ENCODE data around the gene GREB1L.

Gene GREB1L

DNA sequence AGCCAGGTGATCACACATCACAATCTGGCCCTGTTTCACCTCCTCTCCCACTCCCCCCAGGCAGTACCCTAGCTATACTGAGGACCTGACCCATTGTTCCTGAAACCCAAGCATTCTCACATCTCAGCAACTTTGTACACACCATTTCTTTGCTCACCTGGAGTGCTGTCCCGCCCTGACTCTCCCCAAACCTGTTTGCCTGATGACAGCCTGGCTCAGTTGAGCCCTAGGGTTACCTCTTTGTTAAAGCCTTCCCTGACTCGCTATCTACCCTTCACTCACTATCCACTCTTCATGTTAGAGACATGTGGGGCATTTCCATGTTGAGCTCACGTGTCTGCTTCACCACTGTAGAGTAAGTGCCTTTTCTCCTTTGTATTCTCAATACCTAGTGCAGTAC, 49.1 kb downstream of the GREB1L start:
- Histone ChIP-seq H3K4me3 (ENCODE audit: low read depth, low read length, poor library complexity, severe bottlenecking) (no peak overlapping the region), H4K20me1 (ENCODE audit: insufficient read depth, low read length) (no peaks in the 10 kb centered on the region), H2AFZ (ENCODE audit: low read length) (no peak overlapping the region), H3F3A (ENCODE audit: insufficient read depth, low read length) (no peaks in the 10 kb centered on the region), H3K27ac (ENCODE audit: low read depth, low read length, poor library complexity, severe bottlenecking) (no peak overlapping the region), H3K4me1 (ENCODE audit: insufficient read depth, low read length, severe bottlenecking) (no peaks in the 10 kb centered on the region), H3K9me2 (ENCODE audit: low read depth, low read length) (no peaks in the 10 kb centered on the region), H3K4me2 (ENCODE audit: low read length) (no peak overlapping the region), H3K36me3 (ENCODE audit: insufficient read depth, low read length) (no peaks in the 10 kb centered on the region), H3K9me3 (ENCODE audit: low read length) (no peaks in the 10 kb centered on the region), H3K79me2 (ENCODE audit: insufficient read depth, low read length) (no peaks in the 10 kb centered on the region), H3K9ac (ENCODE audit: low read length) (no peak overlapping the region), H3K27me3 (ENCODE audit: insufficient read depth, low read length) (no peaks in the 10 kb centered on the region)
- TF ChIP-seq EZH2 (IDR thresholded peaks at IDR 0.05; ENCODE audit: borderline replicate concordance, low read length): no peak
- TF ChIP-seq, protein P1, sequence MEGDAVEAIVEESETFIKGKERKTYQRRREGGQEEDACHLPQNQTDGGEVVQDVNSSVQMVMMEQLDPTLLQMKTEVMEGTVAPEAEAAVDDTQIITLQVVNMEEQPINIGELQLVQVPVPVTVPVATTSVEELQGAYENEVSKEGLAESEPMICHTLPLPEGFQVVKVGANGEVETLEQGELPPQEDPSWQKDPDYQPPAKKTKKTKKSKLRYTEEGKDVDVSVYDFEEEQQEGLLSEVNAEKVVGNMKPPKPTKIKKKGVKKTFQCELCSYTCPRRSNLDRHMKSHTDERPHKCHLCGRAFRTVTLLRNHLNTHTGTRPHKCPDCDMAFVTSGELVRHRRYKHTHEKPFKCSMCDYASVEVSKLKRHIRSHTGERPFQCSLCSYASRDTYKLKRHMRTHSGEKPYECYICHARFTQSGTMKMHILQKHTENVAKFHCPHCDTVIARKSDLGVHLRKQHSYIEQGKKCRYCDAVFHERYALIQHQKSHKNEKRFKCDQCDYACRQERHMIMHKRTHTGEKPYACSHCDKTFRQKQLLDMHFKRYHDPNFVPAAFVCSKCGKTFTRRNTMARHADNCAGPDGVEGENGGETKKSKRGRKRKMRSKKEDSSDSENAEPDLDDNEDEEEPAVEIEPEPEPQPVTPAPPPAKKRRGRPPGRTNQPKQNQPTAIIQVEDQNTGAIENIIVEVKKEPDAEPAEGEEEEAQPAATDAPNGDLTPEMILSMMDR (IDR thresholded peaks at IDR 0.05; ENCODE audit: low read length): no peak

DNA sequence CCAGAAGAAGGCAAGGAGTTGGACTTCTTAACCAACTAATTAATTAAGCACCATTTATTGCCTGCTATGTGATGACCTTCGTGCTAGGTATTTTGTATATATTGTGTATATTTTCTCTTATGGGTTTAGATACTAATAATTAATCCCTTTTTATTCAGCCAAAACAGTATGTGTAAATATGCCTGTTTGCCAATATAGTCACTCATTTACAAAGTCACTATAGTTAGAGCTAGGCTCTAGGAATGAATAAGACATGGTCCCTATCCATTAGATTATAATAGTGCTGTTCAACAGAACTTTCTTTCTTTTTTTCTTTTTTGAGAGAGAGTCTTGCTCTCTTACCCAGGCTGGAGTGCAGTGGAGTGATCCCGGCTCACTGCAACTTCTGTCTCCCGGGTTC, 51.4 kb downstream of the GREB1L start:
- Histone ChIP-seq H3K4me3 (ENCODE audit: low read depth, low read length, poor library complexity, severe bottlenecking) (no peak overlapping the region), H3K4me1 (ENCODE audit: insufficient read depth, low read length, severe bottlenecking) (no peaks in the 10 kb centered on the region), H2AFZ (ENCODE audit: low read length) (no peak overlapping the region), H3K27me3 (ENCODE audit: insufficient read depth, low read length) (no peaks in the 10 kb centered on the region), H3K9me2 (ENCODE audit: low read depth, low read length) (no peaks in the 10 kb centered on the region), H3K4me2 (ENCODE audit: low read length) (no peak overlapping the region), H3K9me3 (ENCODE audit: low read length) (no peaks in the 10 kb centered on the region), H3K79me2 (ENCODE audit: insufficient read depth, low read length) (no peaks in the 10 kb centered on the region), H3F3A (ENCODE audit: insufficient read depth, low read length) (no peaks in the 10 kb centered on the region), H3K36me3 (ENCODE audit: insufficient read depth, low read length) (no peaks in the 10 kb centered on the region), H3K27ac (ENCODE audit: low read depth, low read length, poor library complexity, severe bottlenecking) (no peak overlapping the region), H4K20me1 (ENCODE audit: insufficient read depth, low read length) (no peaks in the 10 kb centered on the region), H3K9ac (ENCODE audit: low read length) (no peak overlapping the region)
- TF ChIP-seq, protein P1 (IDR thresholded peaks at IDR 0.05; ENCODE audit: low read length): no peak

DNA sequence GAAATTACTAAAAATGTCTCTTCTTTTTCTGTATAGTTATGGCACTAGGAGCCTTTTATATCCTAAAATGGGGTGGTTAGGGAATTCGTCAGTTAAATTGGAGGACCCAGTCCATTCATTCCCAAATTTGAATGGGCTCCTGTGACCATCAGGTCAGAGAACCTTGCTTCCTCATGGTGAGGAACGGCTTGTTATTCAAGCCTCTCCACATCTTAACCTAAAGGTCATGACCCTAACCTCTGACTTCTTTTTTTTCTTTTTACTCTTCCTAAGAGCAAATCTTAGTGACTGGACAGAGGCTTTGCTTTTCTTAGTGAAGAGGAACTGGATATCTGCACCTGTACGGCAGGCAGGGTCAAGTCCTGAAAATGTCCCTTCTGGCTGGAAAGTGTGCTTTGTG, 53.1 kb downstream of the GREB1L start:
- TF ChIP-seq, protein P1 (IDR thresholded peaks at IDR 0.05; ENCODE audit: low read length): no peak
- no peak for TF ChIP-seq EZH2 (IDR thresholded peaks at IDR 0.05; ENCODE audit: borderline replicate concordance, low read length)
- no peaks in the 10 kb centered on the region for H3K36me3 ChIP-seq (ENCODE audit: insufficient read depth, low read length)
- no peaks in the 10 kb centered on the region for H4K20me1 ChIP-seq (ENCODE audit: insufficient read depth, low read length)
- H3K4me2 ChIP-seq (ENCODE audit: low read length): no peak overlapping the region
- H3F3A ChIP-seq (ENCODE audit: insufficient read depth, low read length): no peaks in the 10 kb centered on the region
- H2AFZ ChIP-seq (ENCODE audit: low read length): no peak overlapping the region
- no peaks in the 10 kb centered on the region for H3K9me3 ChIP-seq (ENCODE audit: low read length)
- no peaks in the 10 kb centered on the region for H3K27me3 ChIP-seq (ENCODE audit: insufficient read depth, low read length)
- no peak overlapping the region for H3K27ac ChIP-seq (ENCODE audit: low read depth, low read length, poor library complexity, severe bottlenecking)
- H3K79me2 ChIP-seq (ENCODE audit: insufficient read depth, low read length): no peaks in the 10 kb centered on the region
- no peaks in the 10 kb centered on the region for H3K4me1 ChIP-seq (ENCODE audit: insufficient read depth, low read length, severe bottlenecking)
- H3K9ac ChIP-seq (ENCODE audit: low read length): no peak overlapping the region
- no peak overlapping the region for H3K4me3 ChIP-seq (ENCODE audit: low read depth, low read length, poor library complexity, severe bottlenecking)
- H3K9me2 ChIP-seq (ENCODE audit: low read depth, low read length): no peaks in the 10 kb centered on the region
